NCI-H82 (cell line): ENCODE results near the gene C1orf141.
"Not testable (repeated sequence)": the region's sequence is repeated elsewhere in the genome, so short reads cannot be mapped to it uniquely, and the experiment has no call there.

ENCODE experiments used
- DNase-seq: peaks from one replicate; lab custom pipeline; 2025; lab: John Stamatoyannopoulos, UW

Gene C1orf141

GRCh38 chr1:67134695-67135094 is at the start of gene C1orf141:
C1orf141 (minus strand) TSS chr1:67134970; CDS start chr1:67127240, 7,730 bp downstream.
- no peak for DNase-seq

DNA sequence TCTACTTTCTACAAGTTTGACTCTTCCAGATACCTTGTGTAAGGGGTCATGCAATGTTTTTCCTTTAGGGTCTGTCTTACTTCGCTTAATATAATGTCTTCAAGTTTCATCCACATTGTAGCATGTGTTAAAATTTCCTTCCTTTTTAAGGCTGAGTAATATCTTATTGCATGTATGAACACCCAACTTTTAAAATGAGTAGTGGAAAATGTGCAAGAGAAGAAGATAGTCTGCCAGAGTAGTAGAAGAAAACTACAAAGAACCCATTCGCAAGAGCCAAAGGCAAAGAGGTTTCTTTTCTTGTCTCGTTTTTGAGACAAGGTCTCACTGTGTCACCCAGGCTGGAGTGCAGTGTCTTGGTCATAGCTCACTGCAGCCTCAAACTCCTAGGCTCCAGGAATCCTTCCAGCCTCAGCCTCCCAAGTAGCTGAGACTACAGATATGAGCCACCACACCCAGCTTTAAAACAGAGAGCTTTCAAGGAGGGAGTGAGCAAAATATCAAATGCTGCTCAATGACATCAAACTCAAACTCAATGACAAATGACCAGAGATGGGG is 40.8 kb upstream of the C1orf141 start:
- DNase-seq, result no peak

DNA sequence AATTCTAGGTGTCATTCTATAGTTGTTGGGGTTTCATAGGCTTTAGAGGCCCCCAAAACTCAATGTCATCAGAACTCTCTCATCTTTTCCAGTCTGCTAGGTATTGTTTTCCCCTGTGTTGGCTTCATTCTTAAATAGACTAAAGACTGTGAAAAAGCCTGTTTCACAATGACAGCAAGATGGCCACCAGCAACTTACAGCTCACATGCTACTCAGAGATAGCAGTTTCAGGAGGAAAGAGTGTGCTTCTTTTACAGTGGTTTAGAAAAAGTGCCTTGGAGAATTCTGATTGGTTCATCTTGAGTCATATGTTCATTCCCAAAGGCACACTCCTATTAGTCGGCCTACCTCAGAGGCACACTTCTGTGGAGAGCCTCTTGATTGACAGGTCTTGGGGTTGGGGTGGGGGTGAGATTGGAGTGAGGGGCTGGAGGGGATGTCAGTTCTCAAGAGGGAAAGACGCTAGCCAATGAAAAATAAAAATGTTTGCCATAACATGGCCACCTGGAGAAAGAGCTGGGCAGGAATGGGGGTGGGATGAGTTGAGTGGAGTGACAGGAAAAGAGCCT is 40.0 kb upstream of the C1orf141 start:
- no peak for DNase-seq

- no peak for DNase-seq
Observed at GRCh38 chr1:67173988-67174387, 39.2 kb upstream of the C1orf141 start.

- no peak for DNase-seq
Observed at GRCh38 chr1:67171978-67172377, 37.2 kb upstream of the C1orf141 start.

GRCh38 chr1:67171574-67171955 is 36.8 kb upstream of the C1orf141 start:
- no peak for DNase-seq

- DNase-seq, result no peak
Observed at GRCh38 chr1:67170751-67171573, 36.2 kb upstream of the C1orf141 start.

DNA sequence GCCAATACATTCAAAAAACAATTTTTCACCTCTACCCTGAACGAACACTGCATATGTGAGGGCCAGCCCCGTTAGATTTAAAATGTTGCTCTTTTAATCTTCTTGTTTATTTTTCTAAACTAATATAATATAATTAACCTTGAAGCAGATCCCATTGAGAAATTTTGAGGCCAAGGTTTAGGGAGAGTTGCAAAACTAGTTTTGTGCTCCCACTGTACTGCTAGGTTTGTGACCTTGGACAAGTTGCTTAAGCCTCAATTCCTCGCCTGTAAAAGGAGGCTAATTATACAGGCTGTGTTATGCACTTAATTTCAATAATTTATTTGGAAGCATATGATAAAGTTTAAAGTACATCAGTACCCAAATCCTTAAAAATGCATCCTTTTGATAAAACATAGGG is 35.2 kb upstream of the C1orf141 start:
- no peak for DNase-seq

- DNase-seq, result no peak
Observed at GRCh38 chr1:67169496-67169895, 34.7 kb upstream of the C1orf141 start.

- DNase-seq, result no peak
Observed at GRCh38 chr1:67166196-67166595, 31.4 kb upstream of the C1orf141 start, which contains the start of gene IL23R. IL23R (plus strand) TSS chr1:67166454; CDS start chr1:67168121, 1,667 bp downstream.

DNA sequence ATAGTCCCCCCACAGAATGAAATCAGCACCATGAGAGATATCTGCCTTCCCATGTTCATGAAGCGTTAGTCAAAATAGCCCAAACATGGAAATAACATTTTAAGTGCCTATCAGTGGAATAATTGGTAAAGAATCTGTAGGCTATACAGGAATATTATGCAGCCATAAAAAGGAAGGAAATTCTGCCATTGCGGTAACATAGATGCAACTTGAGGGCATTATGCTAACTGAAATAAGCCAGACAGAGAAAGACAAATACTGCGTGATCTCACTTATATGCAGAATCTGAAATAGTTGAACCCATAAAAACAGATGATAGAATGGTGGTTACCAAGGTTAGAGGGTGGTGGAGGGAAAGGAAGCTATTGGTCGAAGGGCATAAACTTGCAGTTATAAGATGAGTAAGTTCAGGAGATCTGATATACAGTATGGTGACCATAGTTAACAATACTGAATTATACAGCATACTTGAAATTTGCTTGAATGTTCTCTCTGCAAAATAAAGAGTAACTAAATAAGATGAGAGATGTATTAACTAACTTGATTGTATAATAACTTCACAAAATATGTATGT is 30.8 kb upstream of the C1orf141 start:
- no peak for DNase-seq

GRCh38 chr1:67162954-67163353 is 28.2 kb upstream of the C1orf141 start:
- no peak for DNase-seq

- no peak for DNase-seq
Observed at GRCh38 chr1:67159233-67159632, 24.5 kb upstream of the C1orf141 start.

DNA sequence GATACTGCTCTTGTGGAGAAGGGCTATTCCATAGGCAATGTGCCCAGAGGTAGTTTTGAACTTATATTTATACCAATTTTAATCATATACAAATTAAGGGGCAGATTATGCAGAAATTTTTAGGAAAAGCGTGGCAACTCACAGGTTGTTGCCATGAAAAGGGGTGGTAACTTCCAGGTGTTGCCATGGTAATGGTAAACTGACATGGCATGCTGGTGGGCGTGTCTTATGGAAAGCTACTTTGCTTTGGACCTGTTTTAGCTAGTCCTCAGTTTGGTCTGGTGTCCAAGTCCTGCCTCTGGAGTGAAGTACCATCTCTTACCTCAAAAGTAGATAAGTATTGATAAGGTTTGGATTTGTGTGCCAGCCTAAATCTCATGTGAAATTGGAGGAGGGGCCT is 23.6 kb upstream of the C1orf141 start:
- no peak for DNase-seq

- DNase-seq, result no peak
Observed at GRCh38 chr1:67150931-67151330, 16.2 kb upstream of the C1orf141 start.

DNA sequence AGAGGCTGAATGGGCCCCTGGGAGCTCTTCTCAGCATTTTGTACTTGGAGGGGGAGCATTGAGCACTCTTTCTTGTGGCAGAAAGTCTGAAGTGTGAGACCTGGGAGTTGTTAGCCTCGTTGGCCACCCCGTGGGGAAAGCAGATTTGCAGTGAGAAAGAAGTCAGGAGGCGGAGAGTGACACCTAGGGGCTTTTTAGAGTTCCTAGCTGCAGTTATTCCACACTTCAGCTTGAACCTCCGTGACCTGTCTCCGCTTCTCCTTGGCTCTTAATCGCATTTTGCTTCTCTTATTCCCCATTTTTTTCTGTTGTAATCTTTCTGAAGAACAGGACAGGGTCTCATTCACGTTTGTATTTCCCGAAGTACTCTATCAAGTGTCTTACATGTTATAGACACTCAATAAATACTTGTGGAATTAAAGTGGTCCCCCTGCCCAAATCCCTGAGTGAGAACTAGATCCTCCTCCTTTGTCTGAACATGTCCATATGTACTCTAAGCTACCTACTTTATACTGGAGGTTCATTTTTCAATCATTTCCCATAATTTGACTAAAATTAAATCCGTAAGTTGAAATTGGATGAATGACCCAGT is 14.5 kb upstream of the C1orf141 start:
- DNase-seq, result peak; percentile 87

DNA sequence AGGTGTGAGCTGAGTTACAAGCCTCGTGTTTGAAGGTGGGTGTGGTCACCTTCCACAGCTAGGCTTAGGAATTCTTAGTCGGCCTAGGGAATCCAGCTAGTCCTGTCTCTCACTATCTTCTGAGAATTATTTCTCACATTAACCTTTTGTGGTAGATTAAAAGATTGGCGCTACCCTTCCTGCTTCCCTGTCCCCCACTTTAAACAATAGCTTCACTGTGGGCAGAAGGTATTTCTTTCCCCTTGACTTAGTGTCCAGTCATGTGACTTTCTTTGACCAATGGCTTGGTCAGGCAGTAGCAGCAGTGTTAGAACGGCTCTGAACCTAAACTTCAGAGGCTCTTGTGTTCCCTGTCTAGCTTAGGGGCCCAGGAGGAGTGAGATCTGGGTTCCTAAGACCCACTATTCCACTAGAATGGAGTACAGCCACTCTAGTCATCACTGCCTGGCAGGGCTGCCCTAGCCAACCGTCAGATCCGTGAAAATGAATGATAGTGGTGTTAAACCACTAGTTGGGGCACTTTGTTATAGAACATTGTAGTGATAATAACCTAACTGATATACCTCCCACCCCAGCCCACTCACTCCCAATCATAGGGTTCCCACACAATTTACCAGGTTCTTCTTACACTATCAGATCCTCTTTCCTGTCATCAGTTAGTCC is 13.9 kb upstream of the C1orf141 start:
- no peak for DNase-seq

DNA sequence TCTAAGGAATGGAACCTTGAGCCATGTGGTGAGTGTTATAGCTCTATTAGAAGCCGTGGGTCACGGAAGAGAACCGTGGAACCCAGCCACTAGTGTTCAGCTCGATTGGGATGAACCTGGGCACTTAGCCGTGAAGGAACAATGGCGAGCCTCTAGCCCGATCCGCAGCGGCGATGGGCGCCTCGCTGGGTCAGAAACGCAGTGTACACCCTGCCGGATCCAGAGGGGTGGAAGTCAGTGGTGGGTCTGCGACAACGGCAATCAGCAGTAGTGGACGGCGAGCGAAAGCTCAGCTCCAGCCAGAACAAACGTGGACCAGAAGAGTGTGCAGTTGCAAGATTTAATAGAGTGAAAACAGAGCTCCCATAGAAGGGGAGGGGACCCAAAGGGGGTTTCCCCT is 13.2 kb upstream of the C1orf141 start:
- not testable (repeated sequence) for DNase-seq

DNA sequence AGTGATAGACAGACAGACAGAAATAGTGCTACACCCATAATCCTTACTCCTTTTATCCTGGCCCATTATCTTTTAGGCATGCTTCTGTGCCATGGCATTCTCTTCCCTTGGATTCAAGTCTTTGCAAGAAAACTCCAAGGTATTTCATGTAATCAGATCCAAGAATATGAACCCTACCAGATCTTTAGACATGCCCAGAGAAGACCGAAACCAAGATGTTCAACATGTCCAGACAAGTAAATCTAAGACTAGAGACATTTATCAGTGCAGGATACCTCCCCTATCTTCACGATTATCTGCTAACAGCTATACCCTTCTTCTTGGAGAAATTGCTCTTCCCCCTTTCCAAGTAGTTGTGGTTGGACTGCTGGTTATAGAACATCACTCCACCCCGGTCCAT is 11.8 kb upstream of the C1orf141 start:
- DNase-seq, result no peak

DNA sequence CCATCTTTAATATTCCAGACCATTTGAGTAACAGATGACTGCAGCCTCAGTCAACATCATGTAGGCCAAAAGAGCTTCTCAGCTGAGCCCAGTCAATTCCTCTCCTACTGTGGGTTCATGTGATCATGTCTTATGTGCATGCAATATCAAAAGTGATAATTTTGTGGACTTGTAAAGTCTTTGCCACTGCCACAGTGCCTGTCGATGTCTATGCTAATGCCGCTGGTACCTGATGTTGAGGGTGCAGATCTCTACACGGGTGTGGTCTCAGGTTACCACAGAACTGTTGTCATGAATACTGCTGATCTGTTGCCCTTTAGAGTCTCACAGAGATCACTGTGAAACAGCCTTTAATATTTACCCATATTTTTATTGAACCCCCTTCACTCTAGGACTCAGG is 11.3 kb upstream of the C1orf141 start:
- no peak for DNase-seq

DNA sequence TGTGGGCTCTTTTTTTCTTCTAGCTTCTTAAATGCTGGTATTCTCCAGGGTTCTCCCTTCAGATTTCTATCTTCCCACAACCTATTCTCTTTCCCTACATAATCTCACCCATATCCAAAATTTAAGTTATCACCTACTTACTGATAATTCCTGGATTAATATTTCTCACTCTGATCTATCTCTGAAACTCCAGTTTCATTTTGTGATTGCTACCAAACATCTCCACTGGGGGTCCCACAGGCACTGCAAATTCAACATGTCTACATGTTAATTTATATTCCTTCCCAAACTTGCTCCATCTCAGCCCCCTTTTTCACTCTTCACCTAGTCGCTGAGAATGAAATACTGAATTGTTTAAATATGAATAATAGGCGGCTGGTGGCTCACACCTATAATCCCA is 9.9 kb upstream of the C1orf141 start:
- DNase-seq, result no peak

GRCh38 chr1:67143966-67144365 is 9.2 kb upstream of the C1orf141 start:
- DNase-seq, result no peak
